B cell (primary cell): ENCODE data around the gene TMED9. TPM values are rescaled to one million over a fixed set of nuclear protein-coding genes. Genes with fewer than 3 reads are reported as not detected.
A peak's percentile ranks its signal among the peaks of the same experiment; 100 is the strongest.

Source experiments
- ATAC-seq: fragments of 200-7000 bp; cut with Tn5 transposase; one replicate; pipeline ENCODE4 v1.10.0; 2021; ENCODE audit warnings: low read depth, mild to moderate bottlenecking, moderate number of reproducible peaks, moderate library complexity
- CTCF ChIA-PET: fragments of 350-600 bp; sonication (Branson Sonifier 250); formaldehyde crosslinking; loops from one replicate; lab custom pipeline; 2021; ENCODE audit warnings: antibody characterized with exemption, inconsistent platforms; lab: Charles Lee
- POLR2A ChIA-PET: fragments of 350-600 bp; sonication (Branson Sonifier 250); formaldehyde crosslinking; loops from one replicate; lab custom pipeline; 2021; ENCODE audit warnings: antibody characterized with exemption; lab: Charles Lee
- DNase-seq: peaks from one replicate; pipeline ENCODE4 v3.0.0; 2013
- H2AFZ ChIP-seq: 2 replicates; pipeline ENCODE4 v1.6.1; 2012; ENCODE audit warnings: mild to moderate bottlenecking, low read depth, low read length; ENCODE audit not compliant: insufficient read depth, poor library complexity, severe bottlenecking
- H3K27ac ChIP-seq, 2 donors: 1 replicate in 1 of 2; 2 replicates in 1 of 2; pipeline ENCODE4 v1.5.1; 2012 to 2013; ENCODE audit warnings: low read length in 2 of 2, mild to moderate bottlenecking in 2 of 2, moderate library complexity in 1 of 2
- H3K27me3 ChIP-seq, 4 experiments: fragments of 200-600 bp in 1 of 4; sonication (generic) in 1 of 4; replicated peaks in 1 of 4; 1 replicate in 2 of 4; 2 replicates in 2 of 4; pipeline versions ENCODE4 v1.6.1 to v1.7.0; 2013 to 2016; ENCODE audit warnings: low read length in 3 of 4, mild to moderate bottlenecking in 2 of 4, mixed read lengths in 1 of 4, moderate library complexity in 1 of 4; ENCODE audit not compliant: insufficient read depth in 4 of 4, control insufficient read depth in 3 of 4; ENCODE audit errors: control extremely low read depth in 1 of 4
- H3K36me3 ChIP-seq, 2 experiments: replicated peaks in 1 of 2; 1 replicate in 1 of 2; 2 replicates in 1 of 2; pipeline versions ENCODE4 v1.6.1 to v1.7.1; 2013; ENCODE audit warnings: low read length in 1 of 2; ENCODE audit not compliant: insufficient read depth in 2 of 2, control insufficient read depth in 1 of 2; ENCODE audit errors: control extremely low read depth in 1 of 2, extremely low read depth in 1 of 2
- H3K4me1 ChIP-seq, 2 donors: fragments of 200-600 bp in 1 of 2; sonication (generic) in 1 of 2; 1 replicate in 1 of 2; 2 replicates in 1 of 2; pipeline versions ENCODE4 v1.5.1 to v1.6.1; 2013 to 2017; ENCODE audit warnings: low read length in 2 of 2; ENCODE audit not compliant: control insufficient read depth in 2 of 2, insufficient read depth in 2 of 2
- H3K4me2 ChIP-seq: replicated peaks from 2 replicates; pipeline ENCODE3; 2012; ENCODE audit warnings: mild to moderate bottlenecking, low read depth, low read length; ENCODE audit not compliant: poor library complexity, severe bottlenecking
- H3K4me3 ChIP-seq, 5 experiments: fragments of 200-600 bp in 1 of 5; sonication (generic) in 1 of 5; 1 replicate in 3 of 5; 2 replicates in 2 of 5; pipeline versions ENCODE4 v1.5.1 to v1.7.0; 2011 to 2016; ENCODE audit warnings: low read length in 4 of 5, mild to moderate bottlenecking in 4 of 5, low read depth in 2 of 5, control low read depth in 1 of 5, moderate library complexity in 1 of 5; ENCODE audit not compliant: insufficient read depth in 1 of 5; ENCODE audit errors: control extremely low read depth in 1 of 5, extremely low read depth in 1 of 5
- H3K79me2 ChIP-seq: fragments of 200-600 bp; sonication (generic); one replicate; pipeline ENCODE4 v1.6.0; 2016; ENCODE audit warnings: low read length; ENCODE audit not compliant: control insufficient read depth, insufficient read depth
- H3K9ac ChIP-seq: fragments of 200-600 bp; sonication (generic); 2 replicates; pipeline ENCODE4 v1.6.1; 2017; ENCODE audit warnings: mild to moderate bottlenecking, low read length, moderate library complexity
- H3K9me3 ChIP-seq, 3 donors: one replicate each; pipeline versions ENCODE4 v1.6.1 to v1.7.1; 2013; ENCODE audit warnings: low read length in 2 of 3; ENCODE audit not compliant: control insufficient read depth in 2 of 3, insufficient read depth in 1 of 3; ENCODE audit errors: control extremely low read depth in 1 of 3
- H4K20me1 ChIP-seq: 2 replicates; pipeline ENCODE4 v1.6.0; 2012; ENCODE audit warnings: mild to moderate bottlenecking, low read length; ENCODE audit not compliant: insufficient read depth, control insufficient read depth, poor library complexity, severe bottlenecking
- H3K27ac Mint-ChIP-seq: one replicate; pipeline ENCODE4 v1.8.0; 2021; ENCODE audit warnings: mixed read lengths
- H3K27me3 Mint-ChIP-seq: one replicate; pipeline ENCODE4 v1.8.0; 2021; ENCODE audit warnings: mixed read lengths
- H3K4me1 Mint-ChIP-seq: one replicate; pipeline ENCODE4 v1.8.0; 2021; ENCODE audit warnings: mixed read lengths
- H3K4me3 Mint-ChIP-seq: one replicate; pipeline ENCODE4 v1.8.0; 2021; ENCODE audit warnings: mixed read lengths
- H3K9me3 Mint-ChIP-seq: one replicate; pipeline ENCODE4 v1.8.0; 2022; ENCODE audit warnings: mixed read lengths; ENCODE audit not compliant: insufficient read depth
- EZH2 ChIP-seq: IDR thresholded peaks from 2 replicates; pipeline ENCODE4 v1.6.1; 2012; ENCODE audit warnings: borderline replicate concordance, low read depth, mild to moderate bottlenecking, moderate library complexity, low read length; ENCODE audit not compliant: insufficient read depth, poor library complexity, severe bottlenecking
- WGBS: methylation state at CpG from one replicate; pipeline ENCODE4 v1.1.5; 2013; ENCODE audit warnings: missing lambda C conversion rate; ENCODE audit not compliant: insufficient coverage; 5-methylcytosine and 5-hydroxymethylcytosine counted together
- intact Hi-C: fragments of 100-400 bp; cut with micrococcal nuclease; formaldehyde crosslinking; loops from one replicate; pipeline ENCODE4 v1.10.0; 2022
- polyA plus RNA-seq: library from polyadenylated mRNA; depleted of rRNA; stranded (reverse); fragments of >200 nt; gene quantifications from 2 replicates; pipeline ENCODE4 v1.2.3, GENCODE V29; 2012
- total RNA-seq, 2 donors: library from RNA; stranded (reverse); fragments of 120-200 nt in 1 of 2; gene quantifications; 1 replicate in 1 of 2; 2 replicates in 1 of 2; pipeline versions ENCODE4 v1.2.3 to v1.2.4, GENCODE V29; 2013 to 2022
- TF ChIP-seq, protein P1 (sequence below): fragments of 200-600 bp; IDR thresholded peaks from one replicate; pipeline ENCODE4 v1.8.0; 2022; ENCODE audit warnings: antibody characterized with exemption, mild to moderate bottlenecking

TMED9 gene
- total and polyA plus RNA-seq, 2 donors (not counting 1 experiment from before 2014, with no cell fraction given): 54.7 to 67.6 TPM

- H3K4me2 ChIP-seq: peak overlapping the region; percentile 96
- Mint-ChIP-seq H3K9me3 (no peaks in the 10 kb centered on the region), H3K27me3 (no peaks in the 10 kb centered on the region), H3K4me3 (peak overlapping the region; percentile 71), H3K27ac (peak overlapping the region; percentile 28), H3K4me1 (peaks cover 35% of the 10 kb centered on the region)
- DNase-seq (no peak), ATAC-seq (no peak)
- TF ChIP-seq EZH2: no peak
- TF ChIP-seq, protein P1, sequence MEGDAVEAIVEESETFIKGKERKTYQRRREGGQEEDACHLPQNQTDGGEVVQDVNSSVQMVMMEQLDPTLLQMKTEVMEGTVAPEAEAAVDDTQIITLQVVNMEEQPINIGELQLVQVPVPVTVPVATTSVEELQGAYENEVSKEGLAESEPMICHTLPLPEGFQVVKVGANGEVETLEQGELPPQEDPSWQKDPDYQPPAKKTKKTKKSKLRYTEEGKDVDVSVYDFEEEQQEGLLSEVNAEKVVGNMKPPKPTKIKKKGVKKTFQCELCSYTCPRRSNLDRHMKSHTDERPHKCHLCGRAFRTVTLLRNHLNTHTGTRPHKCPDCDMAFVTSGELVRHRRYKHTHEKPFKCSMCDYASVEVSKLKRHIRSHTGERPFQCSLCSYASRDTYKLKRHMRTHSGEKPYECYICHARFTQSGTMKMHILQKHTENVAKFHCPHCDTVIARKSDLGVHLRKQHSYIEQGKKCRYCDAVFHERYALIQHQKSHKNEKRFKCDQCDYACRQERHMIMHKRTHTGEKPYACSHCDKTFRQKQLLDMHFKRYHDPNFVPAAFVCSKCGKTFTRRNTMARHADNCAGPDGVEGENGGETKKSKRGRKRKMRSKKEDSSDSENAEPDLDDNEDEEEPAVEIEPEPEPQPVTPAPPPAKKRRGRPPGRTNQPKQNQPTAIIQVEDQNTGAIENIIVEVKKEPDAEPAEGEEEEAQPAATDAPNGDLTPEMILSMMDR: no peak
- H3K4me3 ChIP-seq: peak overlapping the region; percentile 28 to 84 (median 77)
- H3K9ac ChIP-seq: peak overlapping the region; percentile 85
- H3K79me2 ChIP-seq: peaks cover 71% of the 10 kb centered on the region
- H3K4me1 ChIP-seq: peaks cover 18 to 26% of the 10 kb centered on the region in 2 donors
- no peak overlapping the region for H2AFZ ChIP-seq
- POLR2A ChIA-PET: no interaction called here
- H3K9me3 ChIP-seq: no peaks in the 10 kb centered on the region
- H4K20me1 ChIP-seq: peaks cover 45% of the 10 kb centered on the region
- H3K27me3 ChIP-seq: no peaks in the 10 kb centered on the region
- H3K27ac ChIP-seq: no peak overlapping the region
- intact Hi-C loops: no loop called here
- WGBS: 91% methylated on average over 10 of the region's 16 CpGs
- CTCF ChIA-PET: interaction anchor here (0.8 to 1.3 kb wide), 2 partner anchors 44 to 51 kb away, joined by 3 to 7 read pairs; no protein-coding TSS in a partner anchor
- H3K36me3 ChIP-seq: peaks cover 2 to 15% of the 10 kb centered on the region in 2 experiments
These were observed 39.1 kb upstream of the TMED9 start for GRCh38 chr5:177552839-177553455.
